HEK293T (cell line): ENCODE data around the gene PPP1R37.

Experiments used
- ARNT ChIP-seq: fragments of 450-650 bp; IDR thresholded peaks from 2 replicates; pipeline ENCODE4 v1.6.1; 2017; ENCODE audit warnings: mild to moderate bottlenecking
- BHLHE40 ChIP-seq: fragments of 450-650 bp; IDR thresholded peaks from 2 replicates; pipeline ENCODE4 v1.6.1; 2016; ENCODE audit warnings: mild to moderate bottlenecking, moderate library complexity, borderline replicate concordance
- CTBP1 ChIP-seq: fragments of 450-650 bp; IDR thresholded peaks from 2 replicates; pipeline ENCODE4 v1.6.1; 2016; ENCODE audit warnings: borderline replicate concordance
- FOXA1 ChIP-seq: fragments of 450-650 bp; IDR thresholded peaks from 2 replicates; pipeline ENCODE4 v1.6.1; 2016; ENCODE audit warnings: mild to moderate bottlenecking
- FOXK2 ChIP-seq: fragments of 450-650 bp; IDR thresholded peaks from 2 replicates; pipeline ENCODE4 v1.6.1; 2016; ENCODE audit warnings: mild to moderate bottlenecking
- L3MBTL2 ChIP-seq: fragments of 450-650 bp; conservative IDR thresholded peaks from 2 replicates; pipeline ENCODE4 v1.6.1; 2016; ENCODE audit warnings: mild to moderate bottlenecking
- LEF1 ChIP-seq: fragments of 450-650 bp; IDR thresholded peaks from 2 replicates; pipeline ENCODE4 v1.6.1; 2017; ENCODE audit warnings: mild to moderate bottlenecking, borderline replicate concordance
- NFRKB ChIP-seq: fragments of 450-650 bp; IDR thresholded peaks from 2 replicates; pipeline ENCODE4 v1.6.1; 2016; ENCODE audit warnings: mild to moderate bottlenecking, moderate library complexity
- SP1 ChIP-seq: fragments of 450-650 bp; IDR thresholded peaks from 2 replicates; pipeline ENCODE4 v1.6.1; 2017
- SUZ12 ChIP-seq: fragments of 450-650 bp; IDR thresholded peaks from 2 replicates; pipeline ENCODE4 v1.6.1; 2016; ENCODE audit warnings: mild to moderate bottlenecking

DNA sequence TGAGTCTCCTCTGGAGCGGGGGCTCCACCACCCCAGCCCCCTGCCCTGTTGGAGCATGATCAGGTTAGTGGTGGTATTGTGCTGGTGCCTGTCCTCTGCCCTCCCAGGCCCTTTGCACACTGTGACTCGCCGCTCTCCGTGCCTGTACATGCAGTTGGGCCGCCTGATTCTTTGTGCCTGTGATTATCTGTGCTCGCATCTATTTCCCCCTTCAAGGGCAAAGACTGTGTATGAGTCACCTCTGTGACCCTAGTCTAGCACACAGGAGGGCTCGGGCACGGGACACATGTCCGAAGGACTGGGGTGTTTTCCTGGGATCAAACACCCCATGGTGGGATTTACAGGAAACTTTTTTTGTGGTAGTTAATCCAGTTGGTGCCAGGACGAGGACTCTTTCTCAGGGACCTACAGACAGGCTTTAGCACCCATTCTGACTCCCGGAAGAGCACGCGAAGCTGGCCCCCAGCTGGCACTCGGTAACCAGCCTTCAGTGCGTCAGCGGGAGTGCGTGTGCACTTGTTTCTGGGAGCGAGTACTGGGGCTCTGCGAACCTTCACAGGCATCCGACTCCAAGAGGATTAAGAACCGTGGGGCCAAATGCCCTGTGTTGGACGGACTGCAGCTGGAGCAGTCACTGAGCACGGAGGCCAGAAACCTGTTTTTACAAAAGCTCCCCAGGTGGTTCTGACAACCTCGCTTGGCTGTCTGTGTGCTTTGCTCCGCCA is 6.7 kb downstream of the PPP1R37 start:
- TF ChIP-seq FOXA1 (no peak), L3MBTL2 (no peak), SUZ12 (no peak), NFRKB (no peak), CTBP1 (no peak), BHLHE40 (no peak), ARNT (no peak), FOXK2 (no peak), LEF1 (no peak), SP1 (no peak)
